Measurements from ENCODE around the gene COPZ1. TPM values are rescaled to one million over a fixed set of nuclear protein-coding genes. Genes with fewer than 3 reads are reported as not detected.

Gene COPZ1
- total and polyA plus RNA-seq, 9 of the 15 experiments (the other 6 are each of a cell fraction or from before 2014, with no cell fraction given) = 137 to 487 (median 233) TPM

GRCh38 chr12:54379398-54380201 lies 54.7 kb downstream of the COPZ1 start (continued):
- TF ChIP-seq ZNF639 (CRISPR knock-in tag; conservative IDR thresholded peaks at IDR 0.05 in 1 of 2, IDR thresholded peaks at IDR 0.05 in 1 of 2) = no peak
- TF ChIP-seq MTF1 (CRISPR knock-in tag; IDR thresholded peaks at IDR 0.05; ENCODE audit: borderline replicate concordance) = no peak
- TF ChIP-seq, protein P1, sequence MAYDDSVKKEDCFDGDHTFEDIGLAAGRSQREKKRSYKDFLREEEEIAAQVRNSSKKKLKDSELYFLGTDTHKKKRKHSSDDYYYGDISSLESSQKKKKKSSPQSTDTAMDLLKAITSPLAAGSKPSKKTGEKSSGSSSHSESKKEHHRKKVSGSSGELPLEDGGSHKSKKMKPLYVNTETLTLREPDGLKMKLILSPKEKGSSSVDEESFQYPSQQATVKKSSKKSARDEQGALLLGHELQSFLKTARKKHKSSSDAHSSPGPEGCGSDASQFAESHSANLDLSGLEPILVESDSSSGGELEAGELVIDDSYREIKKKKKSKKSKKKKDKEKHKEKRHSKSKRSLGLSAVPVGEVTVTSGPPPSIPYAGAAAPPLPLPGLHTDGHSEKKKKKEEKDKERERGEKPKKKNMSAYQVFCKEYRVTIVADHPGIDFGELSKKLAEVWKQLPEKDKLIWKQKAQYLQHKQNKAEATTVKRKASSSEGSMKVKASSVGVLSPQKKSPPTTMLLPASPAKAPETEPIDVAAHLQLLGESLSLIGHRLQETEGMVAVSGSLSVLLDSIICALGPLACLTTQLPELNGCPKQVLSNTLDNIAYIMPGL (CRISPR knock-in tag; IDR thresholded peaks at IDR 0.05) = peak; percentile 86; the same call in 1 of the 2 replicates
- no peak for TF ChIP-seq MEF2D (tag; conservative IDR thresholded peaks at IDR 0.05; ENCODE audit: low read depth)
- TF ChIP-seq SMARCA5 (IDR thresholded peaks at IDR 0.05) = peak; percentile 54; the same call in 1 of the 2 replicates
- no peak for TF ChIP-seq ZC3H11A (IDR thresholded peaks at IDR 0.05; ENCODE audit: low read depth, low read length)
- TF ChIP-seq PHB (CRISPR knock-in tag; IDR thresholded peaks at IDR 0.05) = no peak
- peak; percentile 93 for TF ChIP-seq RB1 (IDR thresholded peaks at IDR 0.05; ENCODE audit: low read depth)
- no peak for TF ChIP-seq NR3C1 (CRISPR knock-in tag; IDR thresholded peaks at IDR 0.05)
- no peak for TF ChIP-seq MCM2 (IDR thresholded peaks at IDR 0.05; ENCODE audit: low read depth)
- TF ChIP-seq NCOR1 (IDR thresholded peaks at IDR 0.05) = peak; percentile 66
- TF ChIP-seq CGGBP1 (CRISPR knock-in tag; IDR thresholded peaks at IDR 0.05) = no peak
- no peak for TF ChIP-seq NFE2L1 (tag; IDR thresholded peaks at IDR 0.05; ENCODE audit: borderline replicate concordance, low read depth)
- TF ChIP-seq E2F5 (CRISPR knock-in tag; IDR thresholded peaks at IDR 0.05) = no peak
- no peak for TF ChIP-seq ZNF347 (CRISPR knock-in tag; IDR thresholded peaks at IDR 0.05; ENCODE audit: low read depth)
- no peak for TF ChIP-seq ZNF76 (CRISPR knock-in tag; IDR thresholded peaks at IDR 0.05; ENCODE audit: borderline replicate concordance)
- TF ChIP-seq, protein P2, sequence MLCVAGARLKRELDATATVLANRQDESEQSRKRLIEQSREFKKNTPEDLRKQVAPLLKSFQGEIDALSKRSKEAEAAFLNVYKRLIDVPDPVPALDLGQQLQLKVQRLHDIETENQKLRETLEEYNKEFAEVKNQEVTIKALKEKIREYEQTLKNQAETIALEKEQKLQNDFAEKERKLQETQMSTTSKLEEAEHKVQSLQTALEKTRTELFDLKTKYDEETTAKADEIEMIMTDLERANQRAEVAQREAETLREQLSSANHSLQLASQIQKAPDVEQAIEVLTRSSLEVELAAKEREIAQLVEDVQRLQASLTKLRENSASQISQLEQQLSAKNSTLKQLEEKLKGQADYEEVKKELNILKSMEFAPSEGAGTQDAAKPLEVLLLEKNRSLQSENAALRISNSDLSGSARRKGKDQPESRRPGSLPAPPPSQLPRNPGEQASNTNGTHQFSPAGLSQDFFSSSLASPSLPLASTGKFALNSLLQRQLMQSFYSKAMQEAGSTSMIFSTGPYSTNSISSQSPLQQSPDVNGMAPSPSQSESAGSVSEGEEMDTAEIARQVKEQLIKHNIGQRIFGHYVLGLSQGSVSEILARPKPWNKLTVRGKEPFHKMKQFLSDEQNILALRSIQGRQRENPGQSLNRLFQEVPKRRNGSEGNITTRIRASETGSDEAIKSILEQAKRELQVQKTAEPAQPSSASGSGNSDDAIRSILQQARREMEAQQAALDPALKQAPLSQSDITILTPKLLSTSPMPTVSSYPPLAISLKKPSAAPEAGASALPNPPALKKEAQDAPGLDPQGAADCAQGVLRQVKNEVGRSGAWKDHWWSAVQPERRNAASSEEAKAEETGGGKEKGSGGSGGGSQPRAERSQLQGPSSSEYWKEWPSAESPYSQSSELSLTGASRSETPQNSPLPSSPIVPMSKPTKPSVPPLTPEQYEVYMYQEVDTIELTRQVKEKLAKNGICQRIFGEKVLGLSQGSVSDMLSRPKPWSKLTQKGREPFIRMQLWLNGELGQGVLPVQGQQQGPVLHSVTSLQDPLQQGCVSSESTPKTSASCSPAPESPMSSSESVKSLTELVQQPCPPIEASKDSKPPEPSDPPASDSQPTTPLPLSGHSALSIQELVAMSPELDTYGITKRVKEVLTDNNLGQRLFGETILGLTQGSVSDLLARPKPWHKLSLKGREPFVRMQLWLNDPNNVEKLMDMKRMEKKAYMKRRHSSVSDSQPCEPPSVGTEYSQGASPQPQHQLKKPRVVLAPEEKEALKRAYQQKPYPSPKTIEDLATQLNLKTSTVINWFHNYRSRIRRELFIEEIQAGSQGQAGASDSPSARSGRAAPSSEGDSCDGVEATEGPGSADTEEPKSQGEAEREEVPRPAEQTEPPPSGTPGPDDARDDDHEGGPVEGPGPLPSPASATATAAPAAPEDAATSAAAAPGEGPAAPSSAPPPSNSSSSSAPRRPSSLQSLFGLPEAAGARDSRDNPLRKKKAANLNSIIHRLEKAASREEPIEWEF (CRISPR knock-in tag; IDR thresholded peaks at IDR 0.05) = no peak
- no peak for TF ChIP-seq SAFB2 (IDR thresholded peaks at IDR 0.05; ENCODE audit: borderline replicate concordance, low read depth, low read length, severe bottlenecking)
